Mononuclear cell (primary cell): ENCODE data around the gene TNS1. TPM values are rescaled to one million over a fixed set of nuclear protein-coding genes. Genes with fewer than 3 reads are reported as not detected.

ENCODE experiments used
- H3K27me3 ChIP-seq: 2 replicates; pipeline ENCODE4 v1.6.0; 2011; ENCODE audit warnings: low read length, control low read depth; ENCODE audit not compliant: insufficient read depth
- H3K4me1 ChIP-seq: 2 replicates; pipeline ENCODE4 v1.5.1; 2011; ENCODE audit warnings: mild to moderate bottlenecking, low read length, control low read depth; ENCODE audit not compliant: insufficient read depth
- H3K4me3 ChIP-seq: 2 replicates; pipeline ENCODE4 v1.5.1; 2011; ENCODE audit warnings: mild to moderate bottlenecking, low read length, moderate library complexity
- H3K9me3 ChIP-seq: 2 replicates; pipeline ENCODE4 v1.5.1; 2011; ENCODE audit warnings: low read depth, mild to moderate bottlenecking, control low read depth, low read length
- total RNA-seq: library from RNA; depleted of rRNA; stranded (reverse); fragments of >200 nt; gene quantifications from one replicate; pipeline ENCODE4 v1.2.3, GENCODE V29; 2012

Gene TNS1
- total RNA-seq, 1 donor: 3.5 TPM

DNA sequence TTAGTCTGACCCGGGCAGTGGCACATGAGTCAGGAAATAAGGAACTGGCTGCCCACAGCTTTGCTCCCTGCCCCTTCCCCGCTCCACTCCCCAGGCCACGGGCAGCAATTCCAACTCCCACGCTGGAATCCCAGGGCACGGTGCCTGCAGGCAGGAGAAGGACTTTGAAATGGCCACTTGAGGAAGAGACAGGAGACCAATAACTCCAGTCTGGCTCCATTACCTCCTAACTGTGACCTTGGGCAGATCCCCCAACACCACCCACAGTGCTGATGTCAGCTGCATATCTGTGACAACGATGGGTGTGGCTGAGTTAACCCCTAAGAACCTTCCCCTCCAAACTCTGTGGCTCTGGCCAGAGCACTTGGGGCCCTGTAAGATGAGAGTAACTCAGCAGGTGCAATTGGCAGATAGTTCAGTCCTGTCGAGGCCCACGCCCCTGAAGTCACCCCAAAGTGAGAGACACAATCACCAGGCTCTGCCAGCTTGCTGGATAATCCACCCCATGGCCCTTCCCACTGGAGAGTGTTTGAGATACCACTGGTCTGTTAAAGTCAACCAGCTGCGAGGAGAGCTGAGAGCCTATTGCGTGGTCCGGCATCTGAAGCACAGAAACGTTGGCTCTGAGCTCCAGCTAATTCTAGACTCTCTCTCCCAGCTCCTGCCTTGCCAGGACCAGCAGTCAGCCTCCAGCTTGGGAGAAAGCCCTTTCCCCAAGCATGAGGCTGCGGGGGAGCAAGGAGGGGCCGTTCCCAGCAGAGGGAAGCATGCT is 175.2 kb downstream of the TNS1 start:
- Histone ChIP-seq H3K27me3 (no peaks in the 10 kb centered on the region), H3K4me1 (no peaks in the 10 kb centered on the region), H3K9me3 (no peaks in the 10 kb centered on the region), H3K4me3 (no peak overlapping the region)

DNA sequence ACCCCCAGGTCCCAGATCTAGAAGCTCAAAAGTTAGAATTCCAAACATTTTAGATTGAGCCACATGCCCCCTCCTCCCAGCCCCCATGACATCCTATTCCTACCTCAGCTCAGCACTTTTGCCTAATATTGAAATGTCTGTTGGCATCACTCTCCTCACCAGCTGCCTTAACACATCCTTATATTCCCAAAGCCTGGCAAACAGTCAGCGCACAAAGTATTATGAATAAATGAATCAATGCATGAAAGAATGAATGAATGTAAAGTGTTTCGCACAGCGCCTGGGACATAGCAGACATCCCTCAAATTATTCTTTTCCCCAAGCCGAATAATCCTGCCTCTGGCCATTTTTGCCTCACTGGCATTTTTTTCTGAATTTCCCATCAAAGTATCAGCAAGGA is 175.8 kb downstream of the TNS1 start:
- Histone ChIP-seq H3K4me3 (no peak overlapping the region), H3K4me1 (no peaks in the 10 kb centered on the region), H3K27me3 (no peaks in the 10 kb centered on the region)

DNA sequence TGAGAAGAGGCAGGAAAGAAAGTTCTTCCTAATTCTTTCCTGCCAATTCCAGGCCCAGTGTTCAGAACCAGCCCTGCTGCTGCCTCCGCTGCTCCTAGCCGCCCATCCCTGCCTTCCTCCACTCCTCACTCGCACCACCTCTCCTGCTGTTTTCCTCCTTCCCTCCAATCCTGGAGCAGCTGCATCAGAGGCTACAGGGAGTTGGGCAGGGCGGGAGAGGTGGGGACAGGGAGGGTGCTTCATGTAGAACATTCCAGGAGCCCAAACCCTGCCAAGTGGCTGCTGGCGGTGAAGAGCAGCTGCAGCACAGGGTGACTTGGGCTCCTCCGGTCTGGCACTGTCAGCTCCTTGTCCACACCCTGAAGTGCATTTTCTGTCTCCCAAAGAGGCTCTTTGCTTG is 176.3 kb downstream of the TNS1 start:
- Histone ChIP-seq H3K9me3 (no peaks in the 10 kb centered on the region), H3K4me3 (no peak overlapping the region), H3K4me1 (no peaks in the 10 kb centered on the region), H3K27me3 (no peaks in the 10 kb centered on the region)

More for the DNA sequence above, 175.8 kb downstream of the TNS1 start:
- H3K9me3 ChIP-seq: no peaks in the 10 kb centered on the region

DNA sequence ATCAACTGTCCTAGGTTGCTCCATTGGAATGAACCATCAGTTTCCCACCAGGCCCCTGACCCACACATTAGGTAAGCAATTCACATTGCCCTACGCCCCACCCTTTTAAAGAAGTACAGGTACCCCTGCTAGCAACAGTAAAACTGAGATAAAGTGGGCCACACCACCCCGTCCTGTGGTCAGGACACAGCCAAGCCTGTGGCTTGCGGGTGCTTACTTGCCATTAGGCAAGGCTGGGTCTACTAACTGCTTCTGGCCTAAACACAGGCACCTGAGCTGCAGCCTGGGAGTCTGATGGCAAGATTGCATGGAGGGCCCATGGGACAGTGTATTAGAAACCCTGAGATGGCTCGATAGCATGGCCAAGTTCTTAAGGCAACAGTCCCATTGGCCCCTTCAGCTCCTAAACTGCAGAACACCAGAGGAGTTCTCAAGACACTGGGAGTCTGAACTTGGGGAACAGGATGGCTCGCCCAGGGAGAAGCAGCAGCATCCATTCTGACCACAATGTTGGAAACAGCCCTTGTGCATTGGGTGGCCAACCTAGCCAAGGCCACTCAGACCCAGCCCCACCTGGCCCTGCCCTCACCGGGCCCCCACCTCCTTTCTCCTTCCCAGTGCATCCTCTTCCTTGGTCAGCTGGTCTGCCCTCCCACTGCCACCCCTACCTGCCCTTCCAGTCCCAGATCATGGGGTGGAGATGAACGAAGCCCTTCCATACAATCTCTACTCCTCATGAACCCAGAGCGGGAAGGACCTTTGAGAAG is 177.1 kb downstream of the TNS1 start:
- no peak overlapping the region for H3K4me3 ChIP-seq
- no peaks in the 10 kb centered on the region for H3K27me3 ChIP-seq

DNA sequence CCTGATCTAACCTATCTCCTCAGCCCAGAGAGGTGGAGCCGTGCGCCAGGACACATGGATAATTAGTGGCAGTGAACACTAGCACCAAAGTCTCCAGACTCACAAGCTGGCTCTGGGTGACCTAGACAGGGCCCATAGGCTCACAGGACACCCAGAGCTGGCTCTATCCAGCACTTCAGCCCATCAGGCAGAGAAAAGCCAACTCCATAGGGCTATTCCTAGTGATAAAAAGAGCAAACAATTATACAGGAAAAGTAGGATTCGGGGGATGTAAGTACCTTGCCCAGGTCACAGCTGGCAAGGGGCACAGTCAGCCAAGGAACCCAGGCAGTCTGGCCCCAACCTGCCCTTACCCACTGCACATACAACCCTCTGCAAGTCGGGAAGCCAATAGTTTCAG is 178.6 kb downstream of the TNS1 start:
- Histone ChIP-seq H3K4me3 (no peak overlapping the region), H3K9me3 (no peaks in the 10 kb centered on the region), H3K4me1 (no peaks in the 10 kb centered on the region), H3K27me3 (no peaks in the 10 kb centered on the region)

More for the DNA sequence above, 177.1 kb downstream of the TNS1 start:
- H3K9me3 ChIP-seq: no peaks in the 10 kb centered on the region
- H3K4me1 ChIP-seq: no peaks in the 10 kb centered on the region

DNA sequence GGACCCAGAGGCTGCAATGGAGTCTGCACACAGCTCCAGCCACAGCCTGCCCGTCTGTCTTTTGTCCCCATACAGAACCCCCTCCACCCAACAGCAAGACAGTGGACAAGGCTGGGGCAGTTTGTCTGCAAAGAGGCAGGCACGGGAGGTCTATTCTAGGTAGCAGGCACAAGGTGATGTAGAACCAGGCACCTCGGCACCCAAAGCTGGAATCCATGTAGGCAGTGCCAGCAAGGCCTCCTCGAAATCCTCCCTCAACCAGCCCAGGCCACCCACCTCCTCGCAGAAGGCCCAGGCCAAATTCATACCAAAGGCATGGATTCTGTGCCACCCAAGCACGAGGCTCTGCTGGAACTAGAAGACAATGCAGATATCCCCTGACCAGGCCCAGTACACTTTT is 179.2 kb downstream of the TNS1 start:
- Histone ChIP-seq H3K4me3 (no peak overlapping the region), H3K9me3 (no peaks in the 10 kb centered on the region), H3K27me3 (no peaks in the 10 kb centered on the region), H3K4me1 (no peaks in the 10 kb centered on the region)

DNA sequence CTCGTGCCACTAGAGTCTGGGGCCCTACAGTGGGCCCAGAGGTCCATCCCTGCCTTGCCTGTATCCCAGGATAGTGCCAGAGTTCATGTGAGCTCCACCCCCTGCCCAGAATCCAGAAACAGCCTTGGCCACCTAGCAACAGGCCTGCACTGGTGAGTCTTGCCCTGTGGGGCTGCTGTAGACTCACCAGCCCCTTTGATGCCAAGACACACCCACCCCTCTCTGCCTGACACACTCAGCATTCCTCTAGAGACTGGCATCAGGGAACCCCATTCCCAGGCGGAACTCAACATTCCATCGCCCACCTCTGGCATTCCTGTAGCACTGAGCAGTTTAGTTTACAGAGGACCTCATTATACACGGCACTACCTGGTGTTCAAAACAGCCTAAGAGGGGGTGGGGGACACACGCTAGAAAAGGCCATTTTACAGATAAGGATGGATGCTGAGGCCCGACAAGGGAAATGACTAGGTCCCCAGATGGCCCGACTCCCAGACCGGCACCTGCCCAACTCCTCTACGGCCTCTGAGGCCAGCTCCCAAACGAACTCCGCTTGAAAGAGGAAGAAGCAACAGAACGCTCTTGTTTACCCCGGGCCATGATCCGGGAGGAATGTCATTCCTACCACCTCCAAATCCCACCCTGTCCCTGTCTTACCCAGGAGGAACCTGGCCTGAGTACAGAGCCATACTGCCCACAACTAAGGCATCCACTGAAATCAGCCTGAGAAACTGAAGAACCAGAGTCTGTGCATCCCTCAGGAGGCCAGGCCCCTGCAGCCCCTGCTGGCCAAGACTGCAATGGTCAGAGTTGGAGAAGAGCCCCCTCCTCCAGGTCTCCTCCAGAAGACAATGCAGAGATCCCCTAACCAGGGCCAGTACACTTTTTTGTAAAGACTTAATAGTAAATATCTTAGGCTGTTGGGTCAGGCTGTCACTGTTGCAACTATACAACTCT is 180.2 kb downstream of the TNS1 start:
- no peaks in the 10 kb centered on the region for H3K27me3 ChIP-seq
- no peaks in the 10 kb centered on the region for H3K9me3 ChIP-seq
- no peak overlapping the region for H3K4me3 ChIP-seq
- H3K4me1 ChIP-seq: no peaks in the 10 kb centered on the region

DNA sequence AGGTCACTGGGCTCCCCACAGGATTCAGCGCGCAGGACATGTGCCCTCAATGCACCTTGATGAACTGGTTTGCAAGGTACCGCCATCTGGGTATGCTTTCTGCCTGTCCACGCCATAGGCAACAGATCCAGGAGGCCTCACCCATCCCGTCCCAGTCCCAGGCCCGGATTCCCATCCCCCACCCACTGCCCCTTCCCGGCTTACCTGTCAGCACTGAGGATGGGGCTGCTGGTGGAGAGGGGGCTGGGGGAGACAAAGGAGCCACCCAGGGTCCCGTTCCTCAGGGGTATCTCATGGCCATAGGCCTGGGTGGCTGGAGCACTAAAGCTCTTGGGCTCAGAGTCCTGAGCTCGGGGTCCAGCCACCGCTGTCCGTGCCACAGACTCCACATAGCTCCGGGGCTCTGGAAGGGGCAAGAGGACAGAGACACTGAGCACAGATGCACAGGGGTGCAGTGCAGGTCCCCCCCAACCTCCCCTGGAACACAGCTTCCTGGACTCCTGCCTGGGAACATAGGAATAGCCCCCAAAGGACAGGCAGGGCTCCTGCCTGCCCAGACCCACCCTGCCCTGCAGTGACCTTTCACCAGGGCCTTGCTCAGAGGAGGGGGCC is 181.2 kb downstream of the TNS1 start:
- Histone ChIP-seq H3K4me1 (no peaks in the 10 kb centered on the region), H3K4me3 (no peak overlapping the region), H3K9me3 (no peaks in the 10 kb centered on the region), H3K27me3 (no peaks in the 10 kb centered on the region)

DNA sequence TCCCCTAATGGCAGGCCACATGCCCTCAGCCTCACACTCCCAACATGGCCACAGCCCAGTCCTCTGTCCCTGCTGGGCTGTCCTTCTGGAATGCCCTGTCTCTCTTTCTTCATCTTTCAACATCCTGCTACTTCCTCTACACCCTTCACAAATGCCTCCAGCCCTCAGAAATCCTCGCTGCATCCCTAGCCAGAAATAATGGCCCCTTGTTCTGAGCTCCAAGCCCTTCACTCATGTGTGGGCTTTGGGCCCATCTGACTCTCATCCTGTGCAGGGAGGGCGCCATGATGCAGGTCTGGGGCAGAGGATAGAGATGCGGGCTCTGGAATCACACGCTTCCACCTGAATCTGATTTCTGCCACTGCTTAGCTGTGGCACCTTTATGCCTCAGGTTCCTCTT is 181.9 kb downstream of the TNS1 start:
- Histone ChIP-seq H3K4me3 (no peak overlapping the region), H3K9me3 (no peaks in the 10 kb centered on the region), H3K27me3 (no peaks in the 10 kb centered on the region), H3K4me1 (no peaks in the 10 kb centered on the region)

DNA sequence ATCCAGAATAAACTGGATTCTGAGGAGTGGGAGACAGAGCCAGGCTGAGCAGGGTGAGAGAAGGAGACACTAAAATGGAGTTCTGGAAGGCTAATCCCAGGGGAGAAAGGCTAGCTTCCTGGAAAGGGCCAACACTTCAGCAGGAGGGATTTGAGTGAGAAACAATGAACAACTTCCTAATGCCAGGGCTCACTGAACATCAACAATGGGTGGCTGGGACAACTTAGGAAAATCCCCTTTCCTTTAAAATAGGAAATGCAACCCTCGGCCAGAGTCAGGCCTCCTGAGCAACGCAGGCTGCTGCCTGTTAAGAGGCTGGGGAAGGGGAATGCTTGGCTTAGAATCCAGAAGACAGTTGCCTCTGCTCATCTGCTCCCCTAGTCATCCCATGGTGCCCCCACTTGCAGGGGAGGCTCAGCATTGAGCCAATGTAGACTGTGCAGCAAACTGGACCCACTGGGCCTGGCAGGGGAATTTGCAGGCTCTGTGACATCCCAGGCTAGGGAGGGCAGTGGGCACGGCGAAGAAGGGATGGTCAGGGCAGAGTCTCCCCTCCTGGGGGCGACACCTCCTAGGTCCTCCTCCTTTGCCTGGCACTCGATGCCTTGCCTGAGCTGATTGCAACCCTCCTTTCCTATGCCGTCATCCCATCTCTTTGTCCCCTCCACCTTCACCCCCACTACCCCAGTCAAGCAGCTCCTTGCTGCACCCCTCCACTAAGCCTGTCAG is 182.5 kb downstream of the TNS1 start:
- no peaks in the 10 kb centered on the region for H3K27me3 ChIP-seq
- no peaks in the 10 kb centered on the region for H3K4me1 ChIP-seq
- no peak overlapping the region for H3K4me3 ChIP-seq
- H3K9me3 ChIP-seq: no peaks in the 10 kb centered on the region

DNA sequence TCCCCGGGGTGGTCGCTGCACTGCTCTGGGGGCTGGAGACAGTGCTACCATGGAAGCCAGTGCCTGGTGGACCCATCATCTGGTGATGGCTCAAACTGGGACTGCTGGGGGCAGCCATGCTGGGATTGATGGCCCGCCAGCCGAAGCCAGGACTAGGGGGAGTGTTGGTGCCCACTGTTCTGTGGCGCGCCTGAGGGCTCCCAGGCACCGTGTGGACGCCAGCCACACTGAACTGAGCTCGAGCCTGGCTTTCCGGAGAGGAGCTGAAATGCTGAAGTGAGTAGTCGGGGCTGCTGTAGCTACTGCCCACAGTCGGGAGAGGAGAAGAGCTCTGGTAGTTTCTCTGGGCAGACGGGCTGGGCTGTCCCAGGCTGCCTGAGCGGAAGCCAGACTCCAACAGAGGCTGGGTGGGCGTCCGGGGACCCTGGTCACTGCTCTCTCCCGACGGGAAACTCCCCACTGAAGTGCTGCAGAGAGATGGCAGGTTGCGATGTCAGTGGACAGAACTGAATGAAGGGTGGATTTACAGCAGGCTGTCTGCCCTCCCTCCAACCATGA is 184.4 kb downstream of the TNS1 start:
- H3K4me3 ChIP-seq: no peak overlapping the region
- no peaks in the 10 kb centered on the region for H3K4me1 ChIP-seq
- H3K9me3 ChIP-seq: no peaks in the 10 kb centered on the region
- H3K27me3 ChIP-seq: no peaks in the 10 kb centered on the region

DNA sequence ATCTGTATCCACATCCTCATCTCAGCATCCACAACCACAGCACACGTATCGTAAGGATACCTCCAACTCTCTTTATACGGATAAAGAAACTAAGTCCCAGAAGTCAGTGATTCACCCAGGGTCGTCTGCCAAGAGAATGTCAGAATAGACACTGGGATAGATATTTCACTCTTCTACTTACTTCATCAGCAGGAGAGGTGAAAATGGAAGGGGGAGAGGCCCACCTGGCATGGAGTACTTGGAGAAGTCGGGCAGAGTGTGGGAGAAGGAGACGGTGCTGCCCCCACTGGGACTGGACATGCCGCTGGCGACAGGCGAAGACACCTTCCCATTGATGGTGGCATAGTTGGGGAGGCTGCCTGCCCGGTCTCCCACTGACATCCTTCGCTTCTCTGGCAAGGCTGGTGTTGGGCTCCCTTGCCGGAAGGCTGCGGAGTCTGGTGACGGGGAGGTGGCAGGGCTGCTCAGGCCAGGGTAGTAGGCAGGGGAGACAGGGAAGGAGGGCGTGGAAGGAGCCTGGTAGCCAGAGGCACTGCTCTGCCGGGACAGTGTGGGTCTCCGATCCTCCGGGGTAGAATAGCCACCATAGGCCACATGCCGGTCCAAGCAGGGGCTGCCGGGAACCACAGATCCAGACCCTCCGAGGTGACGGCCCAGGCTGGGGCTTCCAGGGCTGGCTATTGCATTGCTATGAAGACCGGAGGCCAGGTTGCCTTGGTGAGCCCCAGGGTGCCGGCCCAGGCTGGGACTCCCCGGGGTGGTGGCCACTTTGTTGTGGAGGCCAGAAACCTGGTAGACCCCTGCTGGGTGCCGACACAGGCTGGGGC is 185.1 kb downstream of the TNS1 start:
- Histone ChIP-seq H3K4me3 (no peak overlapping the region), H3K4me1 (no peaks in the 10 kb centered on the region), H3K9me3 (no peaks in the 10 kb centered on the region), H3K27me3 (no peaks in the 10 kb centered on the region)

DNA sequence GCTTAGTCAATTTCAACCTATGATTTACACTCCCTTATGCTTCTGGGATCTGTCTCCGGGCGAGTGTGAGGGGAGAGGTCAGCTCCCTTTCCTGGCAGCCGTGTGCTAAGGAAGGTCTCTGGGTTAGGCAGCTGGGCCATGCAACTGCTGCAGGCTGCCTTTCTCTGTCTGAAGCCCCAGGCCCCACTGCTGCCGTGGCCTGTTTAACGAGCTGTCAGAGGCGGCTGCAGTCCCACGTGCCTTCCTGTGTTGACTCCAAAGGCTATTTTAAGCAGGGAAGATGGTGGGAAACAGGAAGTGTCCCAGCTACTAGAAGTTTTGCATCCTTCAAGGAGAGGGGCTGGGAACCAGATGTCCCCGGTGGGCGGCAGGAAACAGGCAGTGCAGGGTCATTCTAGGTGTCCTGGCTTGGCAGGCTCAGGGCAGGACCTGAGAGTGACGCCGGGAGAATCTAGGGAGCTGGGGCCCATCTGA is 186.4 kb downstream of the TNS1 start:
- H3K27me3 ChIP-seq: no peaks in the 10 kb centered on the region
- no peaks in the 10 kb centered on the region for H3K4me1 ChIP-seq
- no peaks in the 10 kb centered on the region for H3K9me3 ChIP-seq
- H3K4me3 ChIP-seq: no peak overlapping the region
